Purkinje cell (primary cell): ENCODE measurements around the gene FBXO15. TPM values are rescaled to one million over a fixed set of nuclear protein-coding genes. Genes with fewer than 3 reads are reported as not detected.

Source experiments
- polyA plus RNA-seq: library from polyadenylated mRNA; unstranded; fragments of >200 nt; fragmentation: Nextera tagmentation; gene quantifications from 2 replicates; pipeline ENCODE4 v1.2.1, GENCODE V29; 2014

FBXO15 gene, protein sequence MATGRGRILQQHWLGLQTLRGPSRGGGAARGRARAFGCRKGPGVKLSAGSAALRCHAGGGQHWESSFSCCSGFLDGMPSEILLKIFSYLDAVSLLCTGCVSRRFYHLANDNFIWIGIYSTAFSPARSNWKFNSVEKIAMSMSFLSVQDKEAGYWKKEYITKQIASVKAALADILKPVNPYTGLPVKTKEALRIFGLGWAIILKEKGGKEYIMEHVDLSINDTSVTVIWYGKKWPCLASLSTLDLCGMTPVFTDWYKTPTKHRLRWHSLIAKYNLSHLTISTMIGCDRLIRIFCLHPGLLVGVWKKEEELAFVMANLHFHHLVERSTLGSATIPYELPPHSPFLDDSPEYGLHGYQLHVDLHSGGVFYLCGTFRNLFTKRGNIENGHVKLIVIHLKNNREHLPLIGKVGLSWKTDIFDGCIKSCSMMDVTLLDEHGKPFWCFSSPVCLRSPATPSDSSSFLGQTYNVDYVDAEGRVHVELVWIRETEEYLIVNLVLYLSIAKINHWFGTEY
- 9.5 and 25.9 TPM in 2 replicates for polyA plus RNA-seq

GRCh38 chr18:74147779-74148542 is at the start of gene FBXO15, which contains the start of gene TIMM21:
FBXO15 (minus strand) TSS chr18:74147834; CDS start chr18:74147785, 49 bp downstream.
TIMM21 (plus strand) TSS chr18:74148523; CDS start chr18:74148809, 286 bp downstream.

Other genes with a start within 250 kb of the FBXO15 start
- 182 and 227 TPM in 2 replicates for gene TIMM21, start 689 bp upstream of the FBXO15 start, polyA plus RNA-seq
- 80.3 and 116 TPM in 2 replicates for gene CYB5A, start 144.1 kb upstream of the FBXO15 start, polyA plus RNA-seq
- not detected in 2 replicates for gene C18orf63, start 168.0 kb upstream of the FBXO15 start, polyA plus RNA-seq